HG03460 (cell line): ENCODE measurements around the gene NPNT.

Experiments
- ATAC-seq: cut with Tn5 transposase; IDR thresholded peaks from one replicate; pipeline ENCODE4 v1.9.1; 2021; ENCODE audit not compliant: unreplicated experiment

Gene NPNT

DNA sequence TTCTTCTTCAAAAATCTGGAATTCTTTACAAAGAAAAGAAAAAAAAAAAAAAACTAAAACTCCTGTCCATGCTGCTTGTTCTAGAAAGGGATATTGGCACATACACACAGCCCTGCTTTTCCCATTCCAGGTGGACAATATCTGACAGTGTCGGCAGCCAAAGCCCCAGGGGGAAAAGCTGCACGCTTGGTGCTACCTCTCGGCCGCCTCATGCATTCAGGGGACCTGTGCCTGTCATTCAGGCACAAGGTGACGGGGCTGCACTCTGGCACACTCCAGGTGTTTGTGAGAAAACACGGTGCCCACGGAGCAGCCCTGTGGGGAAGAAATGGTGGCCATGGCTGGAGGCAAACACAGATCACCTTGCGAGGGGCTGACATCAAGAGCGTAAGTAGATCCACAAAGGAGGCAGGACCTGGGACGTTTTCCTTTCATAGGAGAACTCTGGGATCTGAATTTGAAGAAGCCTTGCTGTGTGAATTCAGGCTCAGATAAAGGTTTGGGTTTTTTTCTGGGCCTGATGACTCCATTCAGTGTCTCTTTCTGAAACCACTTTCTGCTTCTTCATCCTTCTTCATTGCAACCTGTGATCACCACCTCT lies 71.9 kb downstream of the NPNT start:
- ATAC-seq, result no peak

DNA sequence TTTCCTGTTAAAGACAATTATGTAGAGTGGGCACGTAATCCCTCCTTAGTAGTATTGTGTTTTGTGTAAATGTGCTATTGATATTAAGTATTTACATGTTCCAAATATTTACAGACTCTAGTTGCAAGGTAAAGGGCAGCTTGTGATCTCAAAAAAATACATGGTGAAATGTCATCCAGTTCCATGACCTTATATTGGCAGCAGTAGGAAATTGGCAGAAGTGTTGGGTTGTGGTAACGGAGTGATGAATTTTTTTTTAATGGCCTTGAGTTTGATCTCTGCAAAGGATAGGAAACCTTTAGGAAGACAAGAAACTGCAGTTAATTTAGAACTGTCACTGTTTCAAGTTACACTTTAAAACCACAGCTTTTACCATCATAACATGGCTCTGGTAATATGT lies 74.3 kb downstream of the NPNT start:
- no peak for ATAC-seq

DNA sequence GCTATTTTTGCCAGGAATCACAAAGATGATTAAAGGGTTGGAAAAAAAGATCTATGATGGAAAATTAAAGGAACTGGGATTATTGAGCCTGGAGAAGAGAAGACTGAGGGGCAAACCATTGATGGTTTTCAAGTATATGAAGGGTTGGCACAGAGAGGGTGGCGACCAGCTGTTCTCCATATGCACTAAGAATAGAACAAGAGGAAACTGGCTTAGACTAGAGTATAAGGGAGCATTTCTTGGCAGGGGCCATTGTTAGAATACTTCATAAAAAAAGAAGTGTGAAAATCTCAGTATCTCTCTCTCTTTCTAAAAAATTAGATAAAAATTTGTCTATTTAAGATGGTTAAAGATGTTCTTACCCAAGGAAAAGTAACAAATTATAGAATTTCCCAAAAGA lies 75.1 kb downstream of the NPNT start:
- no peak for ATAC-seq

DNA sequence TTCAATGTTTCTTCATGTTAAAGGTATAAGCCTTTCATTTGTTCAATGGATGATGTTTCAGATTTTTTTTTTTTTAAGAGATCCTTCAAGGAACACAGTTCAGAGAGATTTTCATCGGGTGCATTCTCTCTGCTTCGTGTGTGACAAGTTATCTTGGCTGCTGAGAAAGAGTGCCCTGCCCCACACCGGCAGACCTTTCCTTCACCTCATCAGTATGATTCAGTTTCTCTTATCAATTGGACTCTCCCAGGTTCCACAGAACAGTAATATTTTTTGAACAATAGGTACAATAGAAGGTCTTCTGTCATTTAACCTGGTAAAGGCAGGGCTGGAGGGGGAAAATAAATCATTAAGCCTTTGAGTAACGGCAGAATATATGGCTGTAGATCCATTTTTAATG lies 75.8 kb downstream of the NPNT start:
- no peak for ATAC-seq

DNA sequence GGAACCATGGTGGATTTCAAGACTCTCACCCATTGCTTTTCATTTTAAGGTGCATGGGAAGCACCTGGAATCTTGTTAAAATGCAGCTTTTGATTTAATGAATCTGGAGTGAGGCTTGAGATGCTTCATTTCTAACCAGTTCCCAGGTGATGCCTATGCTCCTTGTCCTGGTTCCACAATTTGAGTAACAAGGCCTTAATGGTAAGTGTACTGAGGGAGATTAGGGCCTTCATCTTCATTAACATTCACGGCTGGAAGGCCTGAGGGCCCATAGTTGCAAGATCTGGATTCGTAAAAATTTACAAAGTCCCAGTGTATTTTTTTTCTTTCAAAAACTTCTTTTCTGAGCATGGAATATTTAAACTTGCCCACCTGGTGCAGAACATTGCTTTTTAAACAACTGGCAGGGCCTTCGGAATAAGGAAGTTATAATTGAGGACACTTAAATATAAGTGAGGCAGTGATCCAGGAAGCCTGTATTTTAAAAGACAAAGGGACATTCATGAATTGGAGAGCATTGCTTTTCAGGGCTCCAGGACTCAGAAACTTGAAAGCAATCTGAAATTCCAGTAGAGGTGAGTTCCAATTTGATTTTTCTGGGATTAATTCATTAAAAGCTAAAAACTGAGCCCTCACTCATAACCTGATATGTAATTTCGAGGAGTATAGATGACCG lies 77.8 kb downstream of the NPNT start:
- ATAC-seq, result no peak

DNA sequence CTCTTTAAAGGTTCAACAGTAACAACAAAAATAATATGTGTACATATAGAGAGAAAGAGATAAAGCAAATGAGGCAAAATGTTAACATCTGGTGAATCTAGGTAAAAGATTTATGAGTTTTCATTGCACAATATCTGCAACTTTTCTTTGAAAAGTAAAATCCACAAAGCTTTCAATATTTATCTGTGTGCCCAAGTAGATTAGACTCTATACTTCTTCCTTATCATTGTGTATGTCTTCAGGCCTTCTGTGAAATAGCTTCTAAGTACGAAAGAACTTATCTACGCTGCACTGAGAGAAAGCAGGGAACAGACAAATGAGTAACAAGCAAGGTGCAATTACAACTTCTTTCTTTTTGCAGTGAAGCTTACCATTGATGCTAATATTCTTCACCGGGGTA lies 81.6 kb downstream of the NPNT start:
- no peak for ATAC-seq

DNA sequence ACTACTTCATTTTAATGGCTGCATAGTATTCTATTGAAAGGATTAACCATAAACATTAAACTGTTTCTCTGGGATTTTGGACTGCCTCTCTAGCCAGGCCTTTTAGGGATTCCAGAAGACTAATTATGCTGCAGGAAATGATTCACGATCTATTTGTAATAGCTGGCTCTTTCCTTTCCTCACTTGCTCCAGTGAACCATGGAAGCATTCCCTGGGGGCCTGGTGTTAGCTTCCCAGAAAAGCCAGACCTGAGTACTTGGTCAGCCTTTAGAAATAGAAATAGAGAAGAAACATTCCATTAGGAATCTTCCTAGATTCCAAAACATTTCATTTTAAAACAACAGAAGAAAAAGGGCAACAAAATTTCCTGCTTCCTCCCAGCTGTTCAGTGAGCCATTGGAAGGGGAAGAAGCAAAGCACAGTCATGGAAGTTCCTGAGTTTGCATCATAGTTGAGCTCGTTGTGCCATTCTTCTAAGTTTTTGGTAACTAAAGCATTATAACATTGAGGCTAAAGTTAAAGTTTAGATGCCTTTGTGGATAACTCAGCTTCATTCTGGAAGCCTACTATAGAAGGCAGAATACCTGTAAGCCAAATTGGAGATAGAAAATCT lies 83.5 kb downstream of the NPNT start:
- ATAC-seq, result no peak

DNA sequence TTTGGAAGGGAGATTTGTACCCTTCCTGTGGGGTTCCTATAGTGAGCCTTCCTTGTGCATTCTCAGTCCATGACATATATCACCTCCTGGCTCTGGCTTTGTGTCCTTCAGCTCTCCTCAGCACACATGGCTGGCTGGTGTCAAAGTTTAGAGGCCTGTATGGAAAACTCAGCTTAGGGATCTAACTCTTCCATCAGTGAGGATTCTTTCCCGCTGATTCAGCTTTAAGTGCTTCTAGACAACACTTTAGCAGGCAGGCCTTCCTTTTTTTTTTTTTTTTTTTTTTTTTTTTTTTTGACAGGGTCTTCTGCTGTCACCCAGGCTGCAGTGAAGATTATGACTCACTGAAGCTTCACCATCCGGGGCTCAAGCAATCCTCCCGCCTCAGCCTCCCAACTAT lies 84.2 kb downstream of the NPNT start:
- ATAC-seq, result no peak

DNA sequence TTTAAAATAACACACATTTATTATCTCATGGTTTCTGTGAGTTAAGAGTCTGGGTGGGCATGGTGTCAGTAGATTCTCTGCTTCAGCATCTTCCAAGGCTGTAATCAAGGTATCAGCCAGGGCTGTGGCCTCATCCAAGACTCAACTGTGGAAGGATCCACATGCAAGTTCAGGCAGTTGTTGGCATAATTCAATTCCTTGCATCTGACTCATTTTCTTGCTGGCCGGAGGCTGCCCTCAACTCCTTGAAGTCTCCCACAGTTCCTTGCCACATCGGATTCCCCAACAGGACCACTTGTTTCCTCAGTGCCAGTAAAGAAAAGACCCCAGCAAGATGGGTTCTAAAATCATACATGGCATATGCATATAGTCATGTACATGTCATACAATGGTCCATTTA lies 93.4 kb downstream of the NPNT start:
- no peak for ATAC-seq

DNA sequence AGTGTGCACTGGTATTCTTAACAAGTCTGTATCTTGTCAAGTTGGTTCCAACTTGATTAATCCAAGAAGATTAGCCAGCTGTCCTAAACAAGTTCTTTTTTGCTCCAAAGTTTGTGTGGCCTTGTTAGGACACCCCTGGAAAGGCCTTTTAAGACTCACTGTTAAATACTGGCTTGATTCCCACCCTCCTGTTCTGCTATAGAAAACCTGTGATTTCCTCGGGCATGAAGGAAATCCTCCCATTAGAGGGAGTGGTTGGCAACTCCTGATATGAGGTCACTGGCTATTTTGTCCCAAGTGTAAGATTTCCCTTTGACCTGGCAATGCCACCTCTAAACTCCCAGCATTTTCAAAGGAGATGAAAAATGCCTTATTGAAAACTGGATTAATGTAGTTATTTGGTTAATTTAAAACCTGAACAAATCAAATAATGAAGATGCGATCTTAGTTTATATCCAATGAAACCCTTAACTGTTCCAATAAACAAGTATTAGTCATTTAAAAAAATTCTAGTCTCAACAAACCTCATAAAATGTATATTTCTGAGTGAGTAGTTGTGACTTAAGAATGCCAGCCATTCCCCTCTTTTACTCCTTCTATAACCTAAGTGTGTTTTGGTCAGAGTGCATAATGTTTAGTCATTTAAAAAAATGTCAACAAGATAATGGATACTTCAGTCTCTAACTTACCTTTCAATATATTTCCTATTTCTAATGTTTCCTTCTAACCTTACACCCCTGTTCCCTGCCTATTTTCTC lies 94.4 kb downstream of the NPNT start:
- ATAC-seq, result no peak

DNA sequence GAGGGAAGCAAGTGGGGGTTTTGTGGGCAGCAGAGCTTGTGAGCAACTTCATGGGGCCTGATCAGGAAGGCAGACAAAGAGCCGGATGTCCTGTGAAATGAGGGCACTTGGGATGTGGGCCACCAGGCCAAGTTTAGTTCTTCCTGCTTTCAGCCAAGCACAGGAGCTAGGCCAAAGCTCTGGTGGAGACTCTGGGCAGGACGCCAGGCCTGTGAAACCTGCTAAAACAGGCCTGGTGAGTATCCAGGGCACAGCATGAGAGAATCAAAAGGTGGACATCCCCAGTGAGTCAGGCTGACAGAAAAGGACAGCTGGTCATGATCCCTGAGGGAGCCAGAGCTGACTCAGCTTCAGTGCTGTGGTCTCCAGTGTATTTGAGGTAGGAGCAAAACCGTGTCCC lies 95.7 kb downstream of the NPNT start:
- ATAC-seq, result no peak

DNA sequence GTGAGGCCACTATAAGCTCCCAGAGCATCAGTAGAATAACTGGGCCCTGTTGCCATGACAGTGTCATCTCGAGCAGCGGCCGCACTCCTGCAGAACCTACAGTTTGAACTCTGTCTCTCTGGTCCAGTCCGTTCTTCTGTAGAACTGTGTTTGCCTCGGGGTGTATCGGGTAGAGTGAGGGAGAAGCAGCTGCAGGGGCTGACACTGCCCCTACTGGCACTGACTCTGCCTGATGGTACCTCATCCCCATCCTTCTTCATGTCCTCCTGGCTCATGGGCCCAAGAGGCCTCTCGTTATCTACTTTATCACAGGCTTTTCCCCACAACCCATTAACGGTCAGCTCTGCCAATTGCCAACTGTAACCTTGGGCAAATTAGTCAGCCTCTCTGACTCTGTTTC lies 96.5 kb downstream of the NPNT start:
- no peak for ATAC-seq

DNA sequence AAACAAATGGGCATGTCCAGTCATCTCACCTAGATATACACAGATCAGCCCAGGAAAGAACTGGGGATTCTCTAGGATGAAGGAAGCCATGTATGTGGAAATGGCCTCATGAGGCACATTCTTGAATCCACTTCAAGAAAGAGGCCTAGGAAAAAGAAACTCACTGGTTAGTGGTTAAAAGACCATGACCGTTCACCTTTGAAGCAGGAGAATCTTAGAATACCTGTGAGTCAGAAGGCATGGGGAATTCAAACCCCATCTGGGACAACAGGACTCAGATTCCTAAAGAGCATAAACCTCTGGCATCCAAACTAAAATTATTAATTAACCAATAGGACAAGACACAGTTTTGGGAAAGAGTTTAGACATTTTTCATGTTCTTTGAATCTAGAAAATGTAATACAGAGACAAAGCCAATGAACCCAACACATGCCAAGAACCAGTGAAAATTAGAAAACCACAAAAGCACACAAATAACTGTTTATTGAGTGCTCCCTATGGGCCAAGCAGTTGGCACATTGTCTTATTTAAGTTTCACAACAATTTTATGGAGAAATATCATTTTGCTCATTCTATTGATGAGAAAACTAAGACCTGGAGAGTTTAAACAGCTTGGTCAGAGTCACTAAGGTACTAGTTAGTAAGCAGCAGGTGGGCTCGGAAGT lies 97.5 kb downstream of the NPNT start:
- ATAC-seq, result no peak

DNA sequence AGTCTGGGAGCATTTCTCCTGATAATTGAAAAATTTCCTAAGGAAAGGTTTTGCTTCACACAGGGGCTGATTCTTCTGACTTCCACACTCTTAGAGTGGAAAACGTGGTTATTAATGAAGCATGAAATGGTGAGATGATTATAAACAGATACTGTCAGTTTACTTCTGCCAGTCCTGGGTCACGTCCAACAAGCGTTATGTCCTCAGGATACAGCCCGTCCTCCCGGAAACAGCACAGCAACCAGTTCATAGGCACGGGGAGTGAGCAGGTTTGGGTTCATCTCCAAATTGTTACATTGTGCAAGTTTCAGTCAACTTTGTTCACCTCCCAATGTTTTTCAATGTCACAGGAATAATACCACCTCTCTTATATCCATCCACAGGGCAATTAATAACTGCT lies 98.8 kb downstream of the NPNT start:
- no peak for ATAC-seq

DNA sequence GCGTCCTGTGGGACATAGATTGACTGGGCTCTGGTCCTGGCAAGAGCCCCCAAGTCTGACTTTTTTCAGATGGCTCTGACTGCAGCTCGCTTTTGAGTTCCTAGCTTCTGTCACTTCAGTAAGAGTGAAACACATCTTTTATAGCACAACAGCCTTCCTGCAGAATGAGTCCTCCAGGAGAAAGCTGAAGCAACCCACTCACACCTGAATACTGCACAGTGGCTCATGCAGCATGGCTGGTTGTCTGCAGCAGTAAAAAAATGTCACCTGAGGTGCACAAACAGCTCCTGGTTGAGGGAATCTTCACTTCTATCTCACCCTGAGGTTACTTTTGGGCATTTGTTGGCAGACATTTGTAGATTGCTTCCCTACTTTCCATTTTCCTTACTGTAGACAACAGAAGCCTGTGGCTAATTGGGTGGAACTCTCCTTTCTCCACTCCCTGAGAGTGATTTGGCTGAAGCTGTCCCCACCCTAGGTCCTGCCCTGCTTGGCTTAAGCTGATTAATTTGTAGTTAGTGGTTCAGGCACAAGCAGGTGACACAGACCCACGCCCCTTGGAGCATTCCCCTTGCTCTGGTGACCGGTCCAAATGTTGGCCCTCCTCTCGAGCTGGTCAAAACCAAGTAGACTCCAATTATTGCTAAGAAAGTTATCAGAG lies 99.7 kb downstream of the NPNT start:
- no peak for ATAC-seq

DNA sequence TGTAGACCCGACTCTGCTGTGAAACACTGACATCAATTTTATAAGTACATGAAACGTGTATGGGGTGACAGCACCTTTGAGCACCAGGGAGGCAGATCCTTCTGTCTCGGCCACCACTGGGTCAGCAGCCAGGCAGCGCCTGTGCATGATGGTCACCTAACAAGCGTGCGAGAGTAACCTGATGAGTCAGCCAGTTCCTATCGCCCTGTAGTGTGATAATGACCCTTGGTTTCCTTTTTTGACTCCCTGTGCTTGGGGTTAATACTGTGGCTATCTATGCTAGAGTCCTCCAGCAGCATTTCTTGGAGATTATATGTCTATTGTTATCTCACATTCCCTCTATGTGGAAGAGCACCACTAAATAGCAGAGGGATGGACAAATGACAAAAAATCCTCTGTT lies 101.6 kb downstream of the NPNT start:
- no peak for ATAC-seq

DNA sequence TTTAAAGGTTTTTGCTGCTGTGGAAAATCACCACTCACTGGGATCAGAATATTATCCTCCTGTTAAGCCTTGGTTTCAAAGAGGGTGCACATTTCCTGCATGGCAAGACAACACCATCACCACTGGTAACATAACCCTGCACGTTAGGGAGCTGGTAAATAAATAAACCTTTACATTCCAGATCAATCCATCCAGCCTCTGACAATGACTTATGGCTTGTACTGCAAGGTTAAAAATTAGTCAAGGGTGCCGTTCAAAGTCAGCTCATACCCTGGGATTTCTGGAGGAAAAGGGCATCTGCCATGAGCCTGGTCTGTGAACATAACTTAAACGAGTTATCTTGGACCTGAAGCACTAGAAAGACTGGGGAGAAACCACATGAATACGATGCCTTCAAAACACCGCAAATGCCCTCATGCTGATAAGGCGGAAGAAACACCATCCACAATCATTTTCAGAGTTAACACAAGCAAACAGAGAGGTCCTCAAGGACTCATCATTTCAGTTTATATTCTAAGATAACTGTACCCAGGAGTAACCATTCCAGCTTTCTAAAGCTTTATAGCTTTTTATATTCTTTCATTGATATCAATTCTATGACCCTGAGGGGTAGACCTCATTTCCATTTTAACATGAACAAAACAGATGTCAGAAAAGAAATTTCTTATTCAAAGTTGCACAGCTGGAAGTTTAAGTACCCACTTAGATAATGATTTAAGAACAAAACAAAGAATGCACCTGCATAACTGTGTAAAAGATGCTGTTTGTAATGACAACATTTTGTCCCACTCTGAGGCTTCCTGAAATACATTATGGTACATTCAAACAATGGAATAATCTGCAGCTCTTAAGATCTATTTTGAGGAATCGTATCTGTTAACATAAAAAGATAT lies 103.1 kb downstream of the NPNT start:
- no peak for ATAC-seq

DNA sequence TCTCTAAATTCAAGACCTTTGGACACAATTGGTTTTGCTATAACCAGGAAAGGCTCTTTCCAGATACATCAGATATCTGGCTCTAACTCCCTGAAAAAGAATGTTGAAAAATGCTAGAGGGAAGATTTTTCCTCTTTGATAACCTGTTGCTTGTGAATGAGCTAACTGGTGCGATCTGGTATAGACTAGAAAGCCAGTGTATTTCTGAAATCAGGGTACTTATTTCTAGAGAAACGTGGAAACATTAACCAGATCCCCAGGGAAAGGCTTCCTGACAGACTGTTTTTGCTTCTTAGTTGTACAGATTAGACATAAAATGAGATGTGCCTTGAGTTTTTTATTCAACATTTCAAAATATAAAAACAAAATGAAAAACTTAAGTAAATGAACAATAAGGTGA lies 107.7 kb downstream of the NPNT start:
- ATAC-seq, result no peak

DNA sequence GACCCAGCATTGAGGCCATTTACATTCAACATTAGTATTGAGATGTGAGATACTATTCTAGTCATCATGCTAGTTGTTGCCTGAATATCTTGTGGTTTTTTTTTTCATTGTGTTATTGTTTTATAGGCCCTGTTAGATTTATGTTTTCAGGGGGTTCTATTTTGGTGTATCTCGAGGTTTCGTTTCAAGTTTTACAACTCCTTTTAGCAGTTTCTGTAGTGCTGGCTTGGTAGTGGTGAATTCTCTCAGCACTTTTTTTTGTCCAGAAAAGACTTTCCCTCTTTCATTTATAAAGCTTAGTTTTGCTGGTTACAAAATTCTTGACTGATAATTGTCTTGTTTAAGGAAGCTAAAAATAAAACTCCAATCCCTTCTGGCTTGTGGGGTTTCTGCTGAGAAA lies 115.5 kb downstream of the NPNT start:
- ATAC-seq, result no peak

DNA sequence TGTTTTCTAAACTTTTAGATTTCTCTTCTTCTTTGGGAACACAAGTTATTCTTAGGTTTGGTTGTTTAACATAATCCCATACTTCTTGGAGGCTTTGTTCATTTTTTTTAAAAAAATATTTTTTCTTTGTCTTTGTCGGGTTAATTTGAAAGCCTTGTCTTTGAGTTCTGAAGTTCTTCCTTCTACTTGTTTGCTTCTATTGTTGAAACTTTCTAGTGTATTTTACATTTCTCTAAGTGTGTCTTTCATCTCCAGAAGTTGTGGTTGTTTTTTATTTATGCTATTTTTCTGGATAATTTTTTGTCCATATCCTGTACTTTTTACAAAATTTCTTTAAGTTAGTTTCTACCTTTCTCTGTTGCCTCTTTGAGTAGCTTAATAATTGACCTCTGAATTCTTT lies 116.1 kb downstream of the NPNT start:
- ATAC-seq, result no peak
